ENCODE results near the gene PDPN. TPM values are rescaled to one million over a fixed set of nuclear protein-coding genes. Genes with fewer than 3 reads are reported as not detected.

Gene PDPN
- polyA plus RNA-seq, 1 donor (not counting 4 experiments of a cell fraction or from before 2014, with no cell fraction given): 29.9 TPM

DNA sequence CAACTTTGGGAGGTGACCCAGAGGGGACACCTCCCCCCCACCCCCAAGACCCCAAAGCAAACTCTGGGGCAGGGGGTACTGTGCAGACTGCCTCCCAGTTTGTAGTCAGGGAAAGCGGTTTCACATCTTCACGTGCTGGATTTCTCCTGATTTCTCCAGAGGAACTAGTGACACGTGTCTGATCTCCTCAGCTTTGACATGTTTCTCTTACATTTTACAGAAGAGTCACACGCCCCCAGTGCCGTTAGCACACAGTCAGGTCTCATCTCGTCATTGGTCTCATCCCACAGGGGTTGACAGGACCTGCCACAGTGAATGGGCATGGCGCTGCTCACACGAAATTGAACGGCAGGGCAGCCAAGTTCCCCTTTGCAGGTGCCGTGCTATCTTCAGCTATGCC lies 11.8 kb downstream of the PDPN start:
- Histone ChIP-seq H3K36me3 (ENCODE audit: control insufficient read depth in 2 of 2, extremely low read depth in 1 of 2, insufficient read depth in 2 of 2, low read length in 2 of 2) (peaks cover 3 to 4% of the 10 kb centered on the region in 2 experiments), H3K9me3 (ENCODE audit: control insufficient read depth, low read depth, low read length) (no peaks in the 10 kb centered on the region), H3K9ac (ENCODE audit: control insufficient read depth, extremely low read depth, insufficient read depth, low read length) (no peak overlapping the region), H2AFZ (ENCODE audit: control insufficient read depth, low read length) (no peak overlapping the region), H3K4me3 (ENCODE audit: control insufficient read depth in 2 of 3, extremely low read depth in 1 of 3, insufficient read depth in 2 of 3, low read depth in 1 of 3, low read length in 3 of 3) (no peak overlapping the region), H3K9me1 (ENCODE audit: control insufficient read depth, extremely low read depth, insufficient read depth, low read length) (no peaks in the 10 kb centered on the region), H3K4me2 (ENCODE audit: control insufficient read depth, extremely low read depth, insufficient read depth, low read depth, low read length) (no peak overlapping the region), H3K79me2 (ENCODE audit: control insufficient read depth, insufficient read depth, low read length) (peaks cover 12% of the 10 kb centered on the region), H3K27ac (ENCODE audit: control insufficient read depth, insufficient read depth, low read length) (no peak overlapping the region), H3K4me1 (ENCODE audit: control insufficient read depth, extremely low read depth, insufficient read depth, low read length) (peaks cover 32% of the 10 kb centered on the region), H4K20me1 (ENCODE audit: control insufficient read depth, extremely low read depth, insufficient read depth, low read length) (no peaks in the 10 kb centered on the region), H3K27me3 (ENCODE audit: control insufficient read depth, extremely low read depth, insufficient read depth, low read length) (no peaks in the 10 kb centered on the region)
- DNase-seq (ENCODE audit: low read depth, low spot score): no peak
- dilution Hi-C loops (cut with MboI; ENCODE audit: extremely low pct_ligation_motif_present, low sequenced_read_pairs): no loop called here
- TF ChIP-seq EZH2 (IDR thresholded peaks at IDR 0.05; ENCODE audit: low read length): no peak
- TF ChIP-seq, protein P1, sequence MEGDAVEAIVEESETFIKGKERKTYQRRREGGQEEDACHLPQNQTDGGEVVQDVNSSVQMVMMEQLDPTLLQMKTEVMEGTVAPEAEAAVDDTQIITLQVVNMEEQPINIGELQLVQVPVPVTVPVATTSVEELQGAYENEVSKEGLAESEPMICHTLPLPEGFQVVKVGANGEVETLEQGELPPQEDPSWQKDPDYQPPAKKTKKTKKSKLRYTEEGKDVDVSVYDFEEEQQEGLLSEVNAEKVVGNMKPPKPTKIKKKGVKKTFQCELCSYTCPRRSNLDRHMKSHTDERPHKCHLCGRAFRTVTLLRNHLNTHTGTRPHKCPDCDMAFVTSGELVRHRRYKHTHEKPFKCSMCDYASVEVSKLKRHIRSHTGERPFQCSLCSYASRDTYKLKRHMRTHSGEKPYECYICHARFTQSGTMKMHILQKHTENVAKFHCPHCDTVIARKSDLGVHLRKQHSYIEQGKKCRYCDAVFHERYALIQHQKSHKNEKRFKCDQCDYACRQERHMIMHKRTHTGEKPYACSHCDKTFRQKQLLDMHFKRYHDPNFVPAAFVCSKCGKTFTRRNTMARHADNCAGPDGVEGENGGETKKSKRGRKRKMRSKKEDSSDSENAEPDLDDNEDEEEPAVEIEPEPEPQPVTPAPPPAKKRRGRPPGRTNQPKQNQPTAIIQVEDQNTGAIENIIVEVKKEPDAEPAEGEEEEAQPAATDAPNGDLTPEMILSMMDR (optimal IDR thresholded peaks at IDR 0.05 in 1 of 3, IDR thresholded peaks at IDR 0.05 in 1 of 3, conservative IDR thresholded peaks at IDR 0.05 in 1 of 3; ENCODE audit: extremely low read depth in 1 of 3, insufficient read depth in 2 of 3, low read length in 3 of 3): no peak
- FAIRE-seq: no peak

DNA sequence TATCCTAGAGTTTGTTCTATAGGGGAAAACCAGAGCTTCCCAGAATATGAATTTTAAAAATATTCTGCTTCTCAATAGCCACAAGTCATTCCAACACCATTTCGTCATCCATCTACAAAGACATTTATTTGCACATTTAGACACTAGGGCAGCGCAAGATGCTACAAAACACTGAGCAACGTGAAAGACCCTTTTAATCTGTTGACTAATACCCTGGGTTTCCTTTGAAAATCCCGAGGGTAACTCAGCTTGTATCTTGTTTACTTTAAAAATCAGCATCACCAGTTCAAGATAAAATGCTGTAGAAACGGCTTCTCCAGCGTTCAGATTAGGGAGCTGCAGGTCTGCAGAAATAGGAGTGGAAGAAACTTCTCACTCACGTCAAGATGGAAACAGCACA lies 13.5 kb downstream of the PDPN start:
- Histone ChIP-seq H3K36me3 (ENCODE audit: control insufficient read depth in 2 of 2, extremely low read depth in 1 of 2, insufficient read depth in 2 of 2, low read length in 2 of 2) (peaks cover 0 to 4% of the 10 kb centered on the region in 2 experiments), H4K20me1 (ENCODE audit: control insufficient read depth, extremely low read depth, insufficient read depth, low read length) (no peaks in the 10 kb centered on the region), H3K27ac (ENCODE audit: control insufficient read depth, insufficient read depth, low read length) (no peak overlapping the region), H3K9me1 (ENCODE audit: control insufficient read depth, extremely low read depth, insufficient read depth, low read length) (no peaks in the 10 kb centered on the region), H3K9ac (ENCODE audit: control insufficient read depth, extremely low read depth, insufficient read depth, low read length) (no peak overlapping the region), H3K27me3 (ENCODE audit: control insufficient read depth, extremely low read depth, insufficient read depth, low read length) (no peaks in the 10 kb centered on the region), H3K4me3 (ENCODE audit: control insufficient read depth in 2 of 3, extremely low read depth in 1 of 3, insufficient read depth in 2 of 3, low read depth in 1 of 3, low read length in 3 of 3) (no peak overlapping the region), H3K4me1 (ENCODE audit: control insufficient read depth, extremely low read depth, insufficient read depth, low read length) (peaks cover 42% of the 10 kb centered on the region), H3K4me2 (ENCODE audit: control insufficient read depth, extremely low read depth, insufficient read depth, low read depth, low read length) (no peak overlapping the region), H3K9me3 (ENCODE audit: control insufficient read depth, low read depth, low read length) (no peaks in the 10 kb centered on the region), H3K79me2 (ENCODE audit: control insufficient read depth, insufficient read depth, low read length) (peaks cover 7% of the 10 kb centered on the region), H2AFZ (ENCODE audit: control insufficient read depth, low read length) (no peak overlapping the region)
- no peak for FAIRE-seq
- no peak for DNase-seq (ENCODE audit: low read depth, low spot score)
- dilution Hi-C loops (cut with MboI; ENCODE audit: extremely low pct_ligation_motif_present, low sequenced_read_pairs): no loop called here
- no peak for TF ChIP-seq EZH2 (IDR thresholded peaks at IDR 0.05; ENCODE audit: low read length)
- TF ChIP-seq, protein P1 (optimal IDR thresholded peaks at IDR 0.05 in 1 of 3, IDR thresholded peaks at IDR 0.05 in 1 of 3, conservative IDR thresholded peaks at IDR 0.05 in 1 of 3; ENCODE audit: extremely low read depth in 1 of 3, insufficient read depth in 2 of 3, low read length in 3 of 3): no peak

Data from keratinocyte (primary cell).